NCI-H1930 (cell line): ENCODE data around the gene IQCE.

Source experiments
- DNase-seq, 2 experiments: peaks; one replicate each; lab custom pipeline; 2025; lab: John Stamatoyannopoulos, UW

The IQCE gene, protein sequence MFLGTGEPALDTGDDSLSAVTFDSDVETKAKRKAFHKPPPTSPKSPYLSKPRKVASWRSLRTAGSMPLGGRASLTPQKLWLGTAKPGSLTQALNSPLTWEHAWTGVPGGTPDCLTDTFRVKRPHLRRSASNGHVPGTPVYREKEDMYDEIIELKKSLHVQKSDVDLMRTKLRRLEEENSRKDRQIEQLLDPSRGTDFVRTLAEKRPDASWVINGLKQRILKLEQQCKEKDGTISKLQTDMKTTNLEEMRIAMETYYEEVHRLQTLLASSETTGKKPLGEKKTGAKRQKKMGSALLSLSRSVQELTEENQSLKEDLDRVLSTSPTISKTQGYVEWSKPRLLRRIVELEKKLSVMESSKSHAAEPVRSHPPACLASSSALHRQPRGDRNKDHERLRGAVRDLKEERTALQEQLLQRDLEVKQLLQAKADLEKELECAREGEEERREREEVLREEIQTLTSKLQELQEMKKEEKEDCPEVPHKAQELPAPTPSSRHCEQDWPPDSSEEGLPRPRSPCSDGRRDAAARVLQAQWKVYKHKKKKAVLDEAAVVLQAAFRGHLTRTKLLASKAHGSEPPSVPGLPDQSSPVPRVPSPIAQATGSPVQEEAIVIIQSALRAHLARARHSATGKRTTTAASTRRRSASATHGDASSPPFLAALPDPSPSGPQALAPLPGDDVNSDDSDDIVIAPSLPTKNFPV

DNA sequence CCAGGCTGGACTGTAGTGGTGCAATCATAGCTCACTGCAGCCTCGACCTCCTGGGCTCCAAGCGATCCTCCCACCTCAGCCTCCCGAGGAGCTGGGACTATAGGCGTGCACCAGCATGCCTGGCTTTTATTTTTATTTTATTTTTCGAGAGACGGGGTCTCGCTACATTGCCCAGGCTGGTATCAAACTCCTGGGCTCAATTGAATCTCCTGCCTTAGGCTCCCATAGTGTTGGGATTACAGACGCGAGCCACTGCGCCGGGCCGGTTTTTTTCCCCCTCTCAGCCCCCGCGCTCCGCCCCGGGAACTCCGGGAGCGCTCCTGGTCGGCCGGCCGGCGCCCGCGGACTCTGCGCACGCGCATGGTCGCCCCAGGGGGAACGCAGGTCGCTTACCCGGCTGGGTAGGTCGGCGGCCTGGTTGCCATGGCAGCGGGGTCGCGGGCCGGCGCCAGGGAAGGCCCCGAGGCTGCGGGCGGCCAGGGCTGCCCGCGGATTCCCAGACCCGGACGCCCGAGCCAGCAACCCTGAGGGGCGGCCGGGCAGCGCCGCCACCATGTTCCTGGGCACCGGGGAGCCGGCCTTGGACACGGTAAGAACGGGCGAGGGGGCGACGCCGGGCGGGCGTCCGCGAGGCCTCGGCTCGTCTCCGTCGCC, at the start of gene IQCE:
Gene IQCE (plus strand): TSS at position 351 of the 654 bp plus-strand sequence. CDS start 203 bp downstream, at position 554.
- peak; percentile 81 to 90 for DNase-seq

GRCh38 chr7:2509298-2509906, 49.4 kb upstream of the IQCE start:
- DNase-seq, result no peak

GRCh38 chr7:2510130-2510776, 48.5 kb upstream of the IQCE start:
- DNase-seq, result no peak

DNA sequence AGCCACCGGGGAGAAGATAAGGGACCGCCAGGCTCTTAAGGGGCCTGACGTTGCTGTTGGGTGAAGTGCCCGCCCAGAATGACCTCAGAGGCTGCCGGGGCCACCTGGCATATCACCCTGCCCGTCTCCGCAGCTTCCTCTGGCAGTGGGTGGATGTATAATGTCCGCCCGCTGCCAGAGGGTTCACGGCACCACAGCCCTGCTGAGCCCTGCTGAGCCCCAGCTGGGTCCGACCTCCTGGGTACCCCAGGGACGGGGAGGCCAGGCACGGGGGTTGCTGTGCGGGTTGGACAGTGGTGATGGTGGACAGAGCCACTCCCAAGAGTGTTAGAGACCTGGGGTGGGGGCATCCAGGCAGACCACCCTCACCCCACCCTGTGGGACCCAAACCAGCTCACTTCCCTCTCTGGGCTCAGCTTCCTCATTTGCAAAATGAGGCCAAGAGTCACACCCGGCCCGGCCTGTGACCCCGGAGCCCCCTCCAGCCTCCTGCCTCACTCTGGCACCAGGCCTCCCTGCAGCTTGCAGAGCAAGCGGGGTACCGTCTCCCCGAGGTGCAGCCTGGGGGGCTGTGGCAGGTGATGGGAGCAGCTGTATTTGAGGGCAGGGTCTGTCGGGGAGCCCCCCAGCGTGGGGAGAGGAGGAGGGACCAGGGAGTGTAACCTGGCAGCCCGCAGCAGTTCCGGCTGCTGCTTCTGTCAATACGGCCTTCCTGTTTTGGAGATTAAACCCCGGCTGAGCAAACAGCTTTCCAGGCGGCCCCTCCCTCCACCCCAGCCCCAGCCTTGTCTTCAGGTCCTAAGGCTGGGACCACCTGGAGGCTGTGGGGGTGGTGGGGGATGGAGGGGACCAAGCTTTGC, 47.6 kb upstream of the IQCE start:
- no peak for DNase-seq

DNA sequence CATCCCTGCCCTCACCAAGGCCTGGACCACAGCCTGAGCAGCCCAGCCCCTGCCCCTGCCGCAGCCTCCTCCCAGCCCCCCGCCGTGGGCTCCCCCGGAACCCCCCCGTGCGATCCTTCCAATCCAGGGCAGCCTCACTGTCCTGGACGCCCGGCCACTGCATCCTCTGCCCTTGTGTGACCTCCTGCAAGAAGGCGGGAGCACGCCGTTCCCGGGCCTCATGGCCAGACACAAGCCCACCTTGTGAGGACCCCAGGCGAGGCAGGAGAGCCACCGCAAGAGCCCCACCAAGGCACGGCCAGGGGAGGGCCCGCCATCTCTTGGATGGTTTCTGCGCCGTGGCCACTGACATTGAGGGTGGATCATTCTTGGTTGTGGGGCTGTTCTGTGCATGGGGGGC, 47.0 kb upstream of the IQCE start:
- no peak for DNase-seq

GRCh38 chr7:2512179-2512661, 46.6 kb upstream of the IQCE start:
- DNase-seq, result no peak

DNA sequence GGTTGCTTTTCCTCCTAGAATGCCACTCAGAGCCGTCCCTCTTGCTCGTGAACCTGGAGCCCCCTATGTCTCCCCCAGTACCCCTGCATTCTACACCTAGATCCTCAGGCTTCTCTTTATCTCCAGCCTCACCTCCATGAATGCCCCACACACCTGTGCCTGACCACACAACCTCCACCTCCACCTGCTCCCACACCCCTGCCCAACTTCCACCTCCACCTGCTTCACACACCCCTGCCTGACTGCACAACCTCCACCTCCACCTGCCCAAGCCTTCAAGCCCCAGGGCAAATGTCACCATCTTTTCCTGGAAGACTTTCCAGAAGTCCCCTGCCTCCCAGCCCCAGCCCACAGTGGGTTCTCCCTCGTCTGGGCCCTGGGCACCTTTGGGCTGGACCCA, 46.1 kb upstream of the IQCE start:
- DNase-seq, result no peak

DNA sequence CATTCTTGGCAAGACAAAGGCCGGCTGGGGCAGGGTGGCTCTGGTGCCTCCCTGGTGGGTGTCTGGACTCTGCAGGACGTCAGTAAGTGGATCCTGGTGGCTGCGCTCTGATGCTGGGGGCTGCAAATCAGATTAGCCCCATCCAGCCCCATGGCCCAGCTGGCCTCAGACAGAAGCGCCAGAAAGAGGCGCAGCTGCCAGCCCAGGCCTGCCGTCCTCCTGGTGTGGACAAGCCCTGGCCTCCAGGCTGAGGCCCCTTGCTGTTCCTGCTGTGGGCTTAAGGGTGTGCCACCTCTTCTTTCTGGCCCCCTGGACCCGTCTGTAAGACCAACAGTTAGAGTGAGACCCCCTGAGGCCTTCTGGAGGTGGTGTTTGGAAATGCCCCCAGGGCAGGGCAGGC, 45.1 kb upstream of the IQCE start:
- DNase-seq, result no peak

DNA sequence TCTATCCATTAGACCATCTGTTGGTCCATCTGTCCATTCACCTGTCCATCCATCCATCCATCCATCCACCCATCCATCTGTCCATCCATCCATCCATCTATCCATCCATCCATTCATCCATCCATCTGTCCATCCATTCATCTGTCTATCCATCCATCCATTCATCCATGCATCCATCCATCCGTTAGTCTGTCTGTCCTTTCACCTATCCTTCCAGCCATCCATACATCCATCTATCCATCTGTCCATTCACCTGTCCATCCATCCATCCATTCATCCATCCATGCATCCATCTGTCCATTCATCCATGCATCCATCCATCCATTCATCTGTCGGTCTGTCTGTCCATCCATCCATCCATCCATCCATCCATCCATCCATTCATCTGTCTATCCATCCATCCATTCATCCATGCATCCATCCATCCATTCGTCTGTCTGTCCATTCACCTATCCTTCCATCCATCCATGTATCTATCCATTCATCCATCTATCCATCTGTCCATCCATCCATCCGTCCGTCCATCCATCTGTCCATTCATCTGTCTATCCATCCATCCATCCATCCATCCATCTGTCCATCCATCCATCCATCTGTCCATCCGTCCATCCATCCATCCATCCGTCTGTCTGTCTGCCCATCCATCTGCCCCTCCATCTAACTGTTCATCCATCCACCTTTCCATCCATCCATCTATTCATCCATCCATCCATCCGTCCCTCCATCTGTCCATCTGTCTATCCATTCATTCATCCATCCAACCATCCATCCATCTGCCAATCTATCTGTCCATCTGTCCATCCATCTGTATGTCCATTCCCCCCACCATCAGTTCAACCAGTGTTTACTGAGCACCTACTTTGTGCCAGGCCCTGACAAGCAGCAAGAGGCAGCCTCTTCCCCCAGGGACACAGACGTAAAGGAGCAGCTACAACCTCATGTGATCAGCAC, 44.0 kb upstream of the IQCE start:
- no peak for DNase-seq

DNA sequence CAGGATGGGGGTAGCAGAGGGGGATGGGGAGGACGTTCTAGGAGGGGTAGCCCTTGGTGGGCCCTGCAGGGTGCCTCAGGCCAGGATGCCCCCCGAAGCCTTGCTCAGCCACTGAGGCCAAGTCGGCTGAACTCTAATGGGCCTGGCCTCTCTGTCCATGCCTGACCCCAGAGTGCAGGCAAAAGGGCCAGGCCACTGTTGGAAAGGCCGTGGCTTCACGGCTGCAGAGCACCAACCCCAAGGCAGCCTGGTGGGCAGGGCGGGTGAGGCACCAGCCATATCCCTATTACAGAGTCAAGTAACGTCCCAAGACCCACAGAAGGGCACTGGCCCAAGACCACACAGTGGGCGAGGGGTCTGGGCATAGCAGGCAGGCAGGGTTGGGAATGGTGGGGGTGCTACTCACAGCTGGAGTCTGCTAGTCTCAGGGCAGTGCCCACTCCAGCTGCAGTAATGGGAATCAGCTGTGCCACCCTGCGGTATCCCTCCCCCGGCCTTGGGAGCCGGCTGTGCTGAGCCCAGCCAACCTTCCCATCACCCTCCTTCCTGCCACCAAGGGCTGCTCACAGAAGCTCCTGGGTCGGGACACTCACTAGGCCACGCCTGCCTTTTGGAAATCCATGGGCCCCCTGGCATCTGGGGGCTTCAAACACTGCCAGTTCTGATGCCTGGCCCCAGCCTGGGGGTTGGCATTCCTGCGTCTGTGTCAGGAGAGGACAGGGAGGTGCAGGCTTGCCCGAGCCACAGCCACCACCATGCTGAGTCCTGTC, 43.2 kb upstream of the IQCE start:
- DNase-seq, result no peak

DNA sequence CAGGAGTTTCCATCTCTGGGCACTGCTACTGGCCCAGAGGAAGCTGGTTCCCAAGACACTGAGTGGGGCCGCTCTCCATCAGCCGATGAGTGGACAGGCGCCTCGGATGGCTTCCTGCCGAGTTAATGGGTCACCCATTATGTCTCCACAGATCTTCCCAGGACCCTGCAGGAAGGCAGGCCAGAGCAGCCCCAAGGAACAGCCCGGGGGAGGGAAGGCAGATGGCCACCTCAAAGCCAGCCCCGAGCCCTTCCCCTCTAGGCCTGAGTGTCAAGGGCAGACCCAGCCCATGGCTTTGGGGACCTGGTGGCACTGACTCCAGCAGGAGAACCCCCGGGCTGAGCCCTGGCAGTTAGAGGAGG, 42.6 kb upstream of the IQCE start:
- no peak for DNase-seq

- DNase-seq, result no peak
These were observed 41.8 kb upstream of the IQCE start for GRCh38 chr7:2517026-2517425.

GRCh38 chr7:2517678-2518507, 40.9 kb upstream of the IQCE start:
- no peak for DNase-seq

GRCh38 chr7:2518737-2519118, 40.1 kb upstream of the IQCE start:
- no peak for DNase-seq

GRCh38 chr7:2519119-2519930, 39.5 kb upstream of the IQCE start, which contains the start of gene LFNG:
Gene LFNG, plus strand, starts transcription at chr7:2519774. Its CDS starts 88 bp downstream, at chr7:2519862.
- DNase-seq, result peak; percentile 83 to 91

DNA sequence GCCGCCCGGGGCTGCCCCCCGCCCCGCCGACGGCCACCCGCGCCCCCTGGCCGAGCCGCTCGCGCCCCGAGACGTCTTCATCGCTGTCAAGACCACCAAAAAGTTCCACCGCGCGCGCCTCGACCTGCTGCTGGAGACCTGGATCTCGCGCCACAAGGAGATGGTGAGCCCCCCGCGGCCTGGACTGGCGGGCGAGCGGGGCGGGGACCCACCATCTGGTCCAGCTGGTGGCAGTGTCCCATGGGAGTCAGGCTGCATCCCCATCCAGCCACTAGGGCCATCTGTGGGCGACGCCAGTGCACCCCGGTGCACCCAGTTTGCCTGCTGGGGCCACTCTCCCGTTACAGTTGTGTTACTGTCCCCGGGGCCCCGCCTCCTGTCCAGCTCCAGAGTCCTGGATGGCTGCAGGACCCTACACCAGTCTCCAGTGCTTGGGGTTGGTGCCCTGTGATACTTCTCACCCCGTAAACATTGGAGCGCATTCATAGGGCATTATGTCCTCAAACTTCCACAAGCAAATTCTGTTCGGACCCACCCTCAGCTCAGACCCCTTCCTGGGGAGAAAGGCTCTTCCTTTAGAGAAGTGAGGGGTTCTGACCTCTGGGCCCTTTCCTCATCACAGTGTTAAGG, 38.5 kb upstream of the IQCE start:
- DNase-seq, result no peak
